NT2/D1 (cell line): ENCODE results near the gene TRMT10C.

Experiments
- SUZ12 ChIP-seq: IDR thresholded peaks from 2 replicates; pipeline ENCODE4 v1.6.1; 2011; ENCODE audit not compliant: insufficient read length, insufficient read depth; ENCODE audit errors: extremely low read depth
- YY1 ChIP-seq: IDR thresholded peaks from 2 replicates; pipeline ENCODE4 v1.6.1; 2011; ENCODE audit not compliant: insufficient read length, insufficient read depth
- ZNF274 ChIP-seq: IDR thresholded peaks from 2 replicates; pipeline ENCODE4 v1.6.1; 2011; ENCODE audit warnings: mild to moderate bottlenecking, low read depth, low read length

DNA sequence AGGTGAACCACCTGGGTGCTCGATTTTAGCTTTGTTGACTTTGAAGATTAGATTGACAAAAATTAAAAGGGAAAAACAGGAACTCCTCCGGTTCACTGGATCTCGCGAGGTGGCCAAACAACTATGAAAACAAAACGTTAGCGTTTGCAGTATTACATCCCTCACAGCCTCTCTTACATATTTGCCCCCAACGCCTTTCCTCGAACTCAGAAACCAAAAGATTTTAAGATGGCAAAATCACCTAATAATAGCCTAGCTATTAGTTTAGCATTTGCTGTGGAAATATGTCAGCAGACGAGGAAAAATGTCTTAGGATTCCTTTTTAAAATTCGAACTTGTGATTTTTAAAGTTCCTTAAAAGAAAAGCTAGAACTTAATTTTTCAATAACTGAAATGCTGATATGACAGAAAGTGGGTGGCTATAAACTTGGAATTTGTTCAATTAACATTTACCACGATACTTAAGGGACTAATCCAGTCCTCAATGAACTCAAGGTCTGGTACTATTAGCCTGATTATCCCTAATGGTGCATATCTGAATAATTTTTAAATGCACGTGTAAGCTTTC is 48.2 kb upstream of the TRMT10C start:
- TF ChIP-seq ZNF274 (no peak), YY1 (no peak), SUZ12 (no peak)
